ENCODE results near the gene EXOC3L1. TPM values are rescaled to one million over a fixed set of nuclear protein-coding genes. Genes with fewer than 3 reads are reported as not detected.

Gene EXOC3L1, protein sequence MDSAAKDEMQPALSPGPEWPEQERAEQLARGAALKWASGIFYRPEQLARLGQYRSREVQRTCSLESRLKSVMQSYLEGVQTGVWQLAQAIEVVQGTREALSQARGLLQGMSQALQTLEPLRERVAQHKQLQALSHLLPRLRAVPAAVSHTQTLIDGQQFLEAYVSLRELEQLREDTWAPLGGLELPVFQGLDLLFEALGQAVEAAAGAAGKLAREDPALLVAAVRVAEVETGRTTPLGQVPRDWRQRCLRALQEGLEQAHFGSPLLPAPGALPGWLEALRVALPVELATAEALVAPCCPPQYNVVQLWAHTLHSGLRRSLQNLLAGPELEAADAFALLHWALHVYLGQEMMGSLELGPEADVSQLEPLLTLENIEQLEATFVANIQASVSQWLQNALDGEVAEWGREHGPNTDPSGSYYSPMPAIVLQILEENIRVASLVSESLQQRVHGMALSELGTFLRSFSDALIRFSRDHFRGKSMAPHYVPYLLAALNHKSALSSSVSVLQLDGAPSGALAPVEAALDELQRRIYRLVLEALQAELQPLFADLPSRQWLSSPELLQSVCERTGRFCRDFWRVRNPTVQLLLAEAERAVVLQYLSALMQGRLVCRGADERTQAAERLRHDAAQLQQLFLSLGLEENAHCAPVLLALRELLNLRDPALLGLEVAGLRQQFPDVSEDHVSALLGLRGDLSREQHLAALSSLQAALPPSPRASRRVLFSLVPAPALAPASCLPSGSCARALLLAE
- total RNA-seq = 2.4 and 9.1 TPM in 2 replicates

DNA sequence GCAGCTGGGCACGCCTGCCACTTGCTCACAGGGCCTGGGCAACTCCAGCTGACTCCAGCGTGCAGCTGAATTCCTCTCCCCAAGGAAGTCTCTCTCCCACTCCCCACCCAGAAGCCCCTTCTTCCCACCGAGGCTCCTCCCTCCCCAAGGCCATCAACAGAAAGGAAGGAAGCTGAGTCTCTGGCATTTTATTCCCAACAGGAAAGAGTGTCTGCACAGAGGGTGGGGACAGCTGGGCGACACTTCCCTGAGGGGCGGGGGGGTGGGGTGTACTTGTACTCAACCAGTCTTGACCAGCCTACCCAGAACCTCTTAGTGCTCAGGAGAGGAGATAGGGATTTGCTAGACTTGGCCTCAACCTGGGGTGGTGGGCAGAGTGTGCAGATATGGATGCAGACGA is at the start of gene EXOC3L1:
Gene EXOC3L1, minus strand, starts transcription at position 96 of the 400 bp plus-strand sequence. CDS start 460 bp downstream, outside the sequence.

DNA sequence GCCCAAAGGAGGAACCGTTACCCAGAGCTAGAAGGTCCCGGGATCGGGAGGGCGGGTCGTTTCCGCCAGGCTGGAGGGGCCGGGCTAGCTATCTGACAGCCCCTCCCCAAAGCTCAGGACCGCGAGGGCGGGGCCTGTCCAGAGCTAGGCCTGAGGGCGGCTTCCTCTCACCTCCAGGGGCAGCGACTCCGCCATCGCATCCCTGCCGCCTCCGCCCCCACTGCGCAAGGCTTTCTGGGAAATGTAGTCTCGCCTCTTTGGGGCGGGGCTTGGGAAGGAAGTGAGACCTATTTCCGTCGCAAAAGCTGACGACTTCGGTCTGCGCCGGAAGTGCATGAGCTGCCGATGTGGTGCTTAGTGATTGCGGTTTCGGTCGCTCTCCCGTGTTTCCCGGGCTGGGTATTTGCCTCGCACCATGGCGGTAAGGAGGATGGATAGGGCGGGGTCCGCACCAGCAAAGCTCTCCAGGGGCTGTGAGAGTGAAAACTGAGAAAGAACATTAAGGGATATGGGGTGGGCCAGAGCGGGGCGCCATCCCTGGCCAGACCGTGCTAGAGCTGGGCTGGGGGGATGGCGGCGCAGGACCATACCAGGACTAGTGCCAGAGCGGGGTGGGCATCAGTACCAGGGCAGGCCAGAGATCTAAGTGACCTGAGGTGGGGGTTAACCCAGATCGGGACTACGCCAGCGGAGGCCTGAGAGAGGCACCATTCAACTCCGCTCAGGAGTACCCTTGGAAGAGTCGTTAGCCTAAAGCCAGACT is 37.0 kb upstream of the EXOC3L1 start, which contains the start of gene TMEM208:
Gene TMEM208, plus strand, starts transcription at position 327 of the 763 bp plus-strand sequence. Its CDS starts 89 bp downstream, at position 416.

DNA sequence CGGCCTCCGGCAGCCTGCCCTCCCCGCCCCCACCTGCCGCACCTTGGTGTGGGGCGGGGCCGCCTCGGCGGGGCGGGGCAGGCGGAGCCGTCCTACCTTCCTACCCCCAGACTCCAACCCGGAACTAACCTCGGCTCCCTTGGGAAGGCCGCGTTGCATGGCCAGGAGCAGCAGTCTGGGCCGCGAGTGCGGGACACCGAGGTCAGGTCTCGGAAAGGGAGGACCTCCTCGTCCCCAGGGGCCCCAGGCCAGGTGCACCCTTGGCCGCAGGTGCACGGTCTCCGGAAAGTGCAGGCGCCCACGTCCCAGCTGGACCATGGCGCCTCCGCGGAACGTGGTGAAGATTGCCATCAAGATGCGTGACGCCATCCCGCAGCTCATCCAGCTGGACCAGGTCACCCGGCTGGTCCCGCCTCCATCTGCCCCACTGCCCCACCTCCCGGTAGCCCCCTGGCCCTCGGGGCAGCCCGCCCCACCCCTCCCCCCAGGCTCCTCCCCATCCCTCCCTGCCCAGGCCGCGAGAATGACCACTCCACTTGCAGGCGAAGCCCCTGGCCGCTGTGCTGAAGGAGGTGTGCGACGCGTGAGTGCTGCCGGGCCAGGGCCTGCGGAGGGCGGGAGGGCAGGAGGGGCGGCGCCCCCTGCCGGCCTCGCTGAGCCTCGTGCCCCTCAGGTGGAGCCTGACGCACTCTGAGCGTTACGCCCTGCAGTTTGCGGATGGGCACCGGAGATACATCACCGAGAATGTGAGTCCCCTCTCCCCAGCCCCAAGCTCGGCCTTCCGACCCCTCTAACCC is 9.3 kb upstream of the EXOC3L1 start, which contains the start of gene ELMO3:
Gene ELMO3, plus strand, starts transcription at position 121 of the 797 bp plus-strand sequence. Its CDS starts 196 bp downstream, at position 317.

GRCh38 chr16:67191995-67192681 is 2.2 kb upstream of the EXOC3L1 start, which contains the start of gene E2F4:
E2F4 (plus strand) TSS chr16:67192155; CDS start chr16:67192228, 73 bp downstream.

DNA sequence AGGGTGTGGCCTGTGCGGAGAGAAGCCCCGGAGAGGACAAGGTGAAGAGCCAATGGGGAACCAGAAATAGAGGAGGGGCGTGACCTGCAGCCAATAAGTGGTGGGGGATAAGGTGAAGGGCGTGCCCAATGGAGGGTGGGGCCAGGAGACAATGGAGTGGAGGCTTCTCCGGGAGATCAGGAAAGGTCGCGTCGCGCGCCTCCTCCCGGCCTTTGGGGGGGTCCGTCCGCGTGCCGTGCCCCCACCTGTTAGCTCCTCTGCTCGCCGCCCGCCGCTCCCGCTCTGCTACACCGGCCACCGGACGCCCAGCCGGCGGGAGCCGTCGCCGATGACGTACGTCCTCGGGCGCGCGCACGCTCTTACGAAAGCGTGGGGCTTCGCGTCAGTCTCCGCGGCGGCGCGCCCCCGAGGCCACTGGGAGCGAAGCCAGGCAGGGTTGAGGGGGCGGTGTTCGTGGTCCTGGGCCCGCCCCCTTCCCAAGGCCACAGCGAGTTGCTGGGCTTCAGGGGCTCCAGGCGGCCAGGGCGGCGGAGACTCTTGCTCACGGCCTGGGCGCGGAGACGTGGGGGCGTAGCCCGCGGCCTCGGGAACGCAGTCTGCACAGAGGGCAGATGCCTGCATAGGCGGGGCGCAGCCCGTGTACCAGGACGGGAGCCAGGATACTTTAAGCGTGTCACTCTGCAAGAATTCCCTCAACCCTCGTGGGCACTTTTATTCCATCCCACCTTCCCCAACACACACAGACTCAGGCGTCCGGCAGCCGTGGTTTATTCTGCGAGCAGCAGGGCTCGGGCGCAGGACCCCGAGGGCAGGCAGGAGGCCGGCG is 6.1 kb downstream of the EXOC3L1 start, which contains the start of gene MATCAP1:
Gene MATCAP1, minus strand, starts transcription at position 337 of the 826 bp plus-strand sequence. CDS start 3,353 bp downstream, outside the sequence.

GRCh38 chr16:67170168-67170948 is 19.6 kb downstream of the EXOC3L1 start, which contains the start of gene NOL3:
NOL3 (plus strand) TSS chr16:67170538.

GRCh38 chr16:67164599-67165061 is 25.3 kb downstream of the EXOC3L1 start, which contains the start of gene HSF4:
HSF4 (plus strand) TSS chr16:67164745; CDS start chr16:67164812, 67 bp downstream.

GRCh38 chr16:67150833-67151396 is 39.0 kb downstream of the EXOC3L1 start, which contains the start of gene B3GNT9:
B3GNT9 (minus strand) TSS chr16:67150998; CDS start chr16:67150485, 513 bp downstream.

Other genes starting within 250 kb of the EXOC3L1 start
- gene CES3, start 228.9 kb downstream of the EXOC3L1 start, total RNA-seq = 0.09 and 0.19 TPM in 2 replicates
- gene CES4A, start 201.5 kb downstream of the EXOC3L1 start, total RNA-seq = 0.54 and 0.56 TPM in 2 replicates
- 96.9 and 97.7 TPM in 2 replicates for gene CBFB, start 161.0 kb downstream of the EXOC3L1 start, total RNA-seq
- gene PHAF1, start 80.2 kb downstream of the EXOC3L1 start, total RNA-seq = 10.3 and 12.0 TPM in 2 replicates
- 3.7 and 7.8 TPM in 2 replicates for gene B3GNT9, start 39.1 kb downstream of the EXOC3L1 start, total RNA-seq
- gene TRADD, start 30.2 kb downstream of the EXOC3L1 start, total RNA-seq = 13.9 and 17.1 TPM in 2 replicates
- gene FBXL8, start 30.2 kb downstream of the EXOC3L1 start, total RNA-seq = 4.7 and 6.4 TPM in 2 replicates
- 0.45 and 3.2 TPM in 2 replicates for gene HSF4, start 25.4 kb downstream of the EXOC3L1 start, total RNA-seq
- 7.7 and 13.8 TPM in 2 replicates for gene NOL3, start 19.6 kb downstream of the EXOC3L1 start, total RNA-seq
- gene MATCAP1, start 6.2 kb downstream of the EXOC3L1 start, total RNA-seq = 18.4 and 18.9 TPM in 2 replicates
- 51.1 and 61.8 TPM in 2 replicates for gene E2F4, start 2.0 kb upstream of the EXOC3L1 start, total RNA-seq
- gene ELMO3, start 9.0 kb upstream of the EXOC3L1 start, total RNA-seq = 0.72 and 1.2 TPM in 2 replicates
- gene TMEM208, start 37.0 kb upstream of the EXOC3L1 start, total RNA-seq = 18.4 and 29.7 TPM in 2 replicates
- 26.5 and 29.4 TPM in 2 replicates for gene FHOD1, start 57.3 kb upstream of the EXOC3L1 start, total RNA-seq
- gene SLC9A5, start 58.8 kb upstream of the EXOC3L1 start, total RNA-seq = 0.81 and 0.85 TPM in 2 replicates
- gene PLEKHG4, start 89.4 kb upstream of the EXOC3L1 start, total RNA-seq = 26.9 and 27.6 TPM in 2 replicates
- under 0.01 and 0.09 TPM in 2 replicates for gene KCTD19, start 136.6 kb upstream of the EXOC3L1 start, total RNA-seq
- 0.28 and 2.7 TPM in 2 replicates for gene LRRC36, start 136.7 kb upstream of the EXOC3L1 start, total RNA-seq
- 0.18 and 0.28 TPM in 2 replicates for gene TPPP3, start 203.4 kb upstream of the EXOC3L1 start, total RNA-seq
- 5.9 and 6.0 TPM in 2 replicates for gene ZDHHC1, start 226.3 kb upstream of the EXOC3L1 start, total RNA-seq
- gene HSD11B2, start 241.0 kb upstream of the EXOC3L1 start, total RNA-seq = not detected in 2 replicates